Type B pancreatic cell (in vitro differentiated cells): ENCODE data around the gene CPSF6. TPM values are rescaled to one million over a fixed set of nuclear protein-coding genes. Genes with fewer than 3 reads are reported as not detected.

Source experiments
- DNase-seq: peaks from one replicate; pipeline ENCODE4 v3.0.0; 2021; ENCODE audit warnings: mixed read lengths; ENCODE audit not compliant: unreplicated experiment; ENCODE audit errors: extremely low spot score
- H3K27ac Mint-ChIP-seq: 2 replicates; pipeline ENCODE4 v1.8.0; 2021; ENCODE audit warnings: mild to moderate bottlenecking, mixed read lengths
- H3K27me3 Mint-ChIP-seq: 2 replicates; pipeline ENCODE4 v1.8.0; 2021; ENCODE audit warnings: mixed read lengths
- H3K36me3 Mint-ChIP-seq: 2 replicates; pipeline ENCODE4 v1.8.0; 2021; ENCODE audit warnings: mixed read lengths
- H3K4me1 Mint-ChIP-seq: one replicate; pipeline ENCODE4 v1.8.0; 2021; ENCODE audit warnings: mixed read lengths; ENCODE audit not compliant: unreplicated experiment
- H3K4me3 Mint-ChIP-seq: 2 replicates; pipeline ENCODE4 v1.8.0; 2021; ENCODE audit warnings: mild to moderate bottlenecking, mixed read lengths
- H3K9me3 Mint-ChIP-seq: 2 replicates; pipeline ENCODE4 v1.8.0; 2021; ENCODE audit warnings: mixed read lengths
- CTCF ChIP-seq: fragments of 200-600 bp; sonication (generic); conservative IDR thresholded peaks from 2 replicates; pipeline ENCODE4 v1.5.0; 2021; ENCODE audit warnings: antibody characterized with exemption, mild to moderate bottlenecking
- total RNA-seq: library from RNA; stranded (reverse); gene quantifications from 2 replicates; pipeline ENCODE4 v1.2.1, GENCODE V29; 2021; ENCODE audit warnings: low replicate concordance

Gene CPSF6
- total RNA-seq, 1 donor from 2014 or later, result 128 TPM

GRCh38 chr12:69266036-69266635 is 26.8 kb downstream of the CPSF6 start:
- no peaks in the 10 kb centered on the region for H3K9me3 Mint-ChIP-seq
- peaks cover 4% of the 10 kb centered on the region for H3K4me1 Mint-ChIP-seq
- no peaks in the 10 kb centered on the region for H3K27me3 Mint-ChIP-seq
- TF ChIP-seq CTCF, result no peak
- no peak overlapping the region for H3K4me3 Mint-ChIP-seq
- no peak overlapping the region for H3K27ac Mint-ChIP-seq
- no peak for DNase-seq
- H3K36me3 Mint-ChIP-seq, result peaks cover 30% of the 10 kb centered on the region

GRCh38 chr12:69269736-69270135 is 30.4 kb downstream of the CPSF6 start:
- H3K4me3 Mint-ChIP-seq, result no peak overlapping the region
- DNase-seq, result no peak
- H3K9me3 Mint-ChIP-seq, result no peaks in the 10 kb centered on the region
- peaks cover 14% of the 10 kb centered on the region for H3K36me3 Mint-ChIP-seq
- no peaks in the 10 kb centered on the region for H3K27me3 Mint-ChIP-seq
- no peak for TF ChIP-seq CTCF
- H3K4me1 Mint-ChIP-seq, result peaks cover 4% of the 10 kb centered on the region
- no peak overlapping the region for H3K27ac Mint-ChIP-seq

GRCh38 chr12:69272511-69272910 is 33.1 kb downstream of the CPSF6 start:
- no peak for DNase-seq
- no peak overlapping the region for H3K4me3 Mint-ChIP-seq
- H3K4me1 Mint-ChIP-seq, result no peaks in the 10 kb centered on the region
- no peak for TF ChIP-seq CTCF
- H3K9me3 Mint-ChIP-seq, result no peaks in the 10 kb centered on the region
- H3K36me3 Mint-ChIP-seq, result peaks cover 9% of the 10 kb centered on the region
- H3K27ac Mint-ChIP-seq, result no peak overlapping the region
- H3K27me3 Mint-ChIP-seq, result no peaks in the 10 kb centered on the region

GRCh38 chr12:69274861-69275260 is 35.5 kb downstream of the CPSF6 start:
- DNase-seq, result no peak
- H3K36me3 Mint-ChIP-seq, result peaks cover 9% of the 10 kb centered on the region
- H3K9me3 Mint-ChIP-seq, result no peaks in the 10 kb centered on the region
- H3K27ac Mint-ChIP-seq, result no peak overlapping the region
- no peaks in the 10 kb centered on the region for H3K27me3 Mint-ChIP-seq
- TF ChIP-seq CTCF, result no peak
- peaks cover 5% of the 10 kb centered on the region for H3K4me1 Mint-ChIP-seq
- no peak overlapping the region for H3K4me3 Mint-ChIP-seq

GRCh38 chr12:69275471-69275891 is 36.1 kb downstream of the CPSF6 start:
- no peak for TF ChIP-seq CTCF
- Mint-ChIP-seq H3K4me3 (no peak overlapping the region), H3K36me3 (peaks cover 9% of the 10 kb centered on the region), H3K4me1 (peaks cover 5% of the 10 kb centered on the region), H3K9me3 (no peaks in the 10 kb centered on the region), H3K27me3 (no peaks in the 10 kb centered on the region), H3K27ac (no peak overlapping the region)
- no peak for DNase-seq
